ENCODE results near the gene UNC79.

UNC79 gene

DNA sequence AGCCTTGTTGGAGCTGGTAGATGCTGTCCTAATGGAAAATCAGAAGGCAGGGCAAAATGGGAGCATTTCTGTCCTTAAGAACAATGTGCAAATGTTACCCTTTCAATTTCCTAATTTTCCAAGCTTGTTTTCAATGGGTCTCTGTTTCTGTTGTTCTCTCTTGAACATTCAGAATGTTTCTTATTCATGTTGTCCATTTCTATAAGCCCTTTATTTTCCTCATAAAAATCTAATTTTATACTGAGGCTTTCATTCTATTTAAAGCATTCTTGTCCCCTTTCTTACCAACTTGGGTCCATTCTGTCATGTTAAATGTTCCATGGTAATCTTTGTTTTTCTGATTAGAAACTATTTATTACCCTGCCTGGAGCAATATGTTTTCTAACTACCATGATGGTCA, 232.6 kb downstream of the UNC79 start:
- DNase-seq (ENCODE audit: low read depth) = no peak

DNA sequence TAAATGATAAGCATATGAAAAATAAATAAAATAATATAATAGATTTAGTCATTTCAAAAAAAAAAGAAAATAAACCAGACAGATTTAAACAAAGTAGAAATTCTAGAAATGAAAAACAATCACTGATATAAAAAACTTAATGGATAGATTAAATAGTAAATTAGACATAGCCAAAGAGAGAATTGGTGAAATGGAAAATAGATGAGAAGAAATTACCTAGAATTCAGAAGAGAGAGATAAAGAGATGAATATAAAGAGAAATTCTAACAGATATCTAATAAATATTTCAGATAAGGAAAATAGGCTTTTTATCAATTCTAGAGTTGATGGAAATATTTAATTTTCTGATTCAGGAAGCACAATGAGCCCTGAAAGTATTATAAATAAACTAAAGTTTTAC, 234.4 kb downstream of the UNC79 start:
- DNase-seq (ENCODE audit: low read depth) = no peak

DNA sequence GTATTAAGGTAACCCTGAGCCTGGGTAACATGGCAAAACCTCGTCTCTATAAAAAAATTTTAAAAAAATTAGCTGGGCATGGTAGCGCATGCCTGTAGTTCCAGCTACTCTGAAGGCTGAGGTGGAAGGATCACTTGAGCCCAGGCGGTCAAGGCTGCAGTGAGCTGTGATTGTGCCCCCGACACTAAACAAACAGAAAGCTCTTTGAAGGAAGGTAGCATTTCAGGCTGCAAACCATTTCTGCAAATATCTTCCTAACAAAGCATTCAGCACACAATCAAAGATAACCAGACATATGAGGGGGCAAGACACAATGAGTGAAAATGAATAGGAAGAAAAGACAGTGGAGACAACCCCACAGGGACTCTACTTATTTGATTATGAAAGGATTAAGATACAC, 238.9 kb downstream of the UNC79 start:
- DNase-seq (ENCODE audit: low read depth) = no peak

DNA sequence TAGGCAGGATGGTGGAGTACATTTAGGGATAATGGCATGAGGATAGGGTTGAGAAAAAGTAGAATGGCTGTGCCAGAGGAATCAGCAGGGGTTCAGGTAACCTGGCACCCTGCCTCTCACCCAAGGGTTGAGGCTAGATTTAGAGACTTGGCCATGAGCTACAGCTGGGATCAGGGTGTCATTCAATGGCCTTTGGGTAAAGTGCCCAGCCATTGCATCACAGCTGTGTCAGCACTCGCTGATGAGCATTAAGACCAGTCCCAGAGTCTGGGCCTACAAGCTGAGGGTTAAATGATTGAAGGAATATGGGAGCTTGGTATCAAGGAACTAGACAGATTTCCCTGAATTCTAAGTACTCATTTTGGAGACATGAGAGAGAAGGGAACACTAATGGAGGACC, 243.6 kb downstream of the UNC79 start:
- DNase-seq (ENCODE audit: low read depth) = no peak

DNA sequence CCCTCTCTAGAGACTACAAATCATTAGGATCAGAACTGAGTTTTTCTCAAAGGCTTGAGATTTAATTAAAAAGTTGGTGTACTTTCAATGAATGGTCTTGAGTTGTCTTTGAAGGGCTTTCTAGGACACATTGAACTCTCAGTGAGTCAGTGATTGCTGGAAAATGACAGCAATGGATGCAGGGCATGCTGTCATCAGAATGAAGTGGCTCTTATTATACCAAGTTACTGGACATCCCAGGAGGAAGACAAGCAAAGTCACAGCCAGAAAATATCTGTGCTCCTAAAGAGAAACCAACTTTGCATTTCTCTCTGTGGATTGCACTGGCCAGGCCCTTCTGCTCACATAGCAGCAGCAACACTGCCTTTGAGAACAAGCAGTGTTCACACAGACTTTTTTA, 244.9 kb downstream of the UNC79 start:
- no peak for DNase-seq (ENCODE audit: low read depth)

DNA sequence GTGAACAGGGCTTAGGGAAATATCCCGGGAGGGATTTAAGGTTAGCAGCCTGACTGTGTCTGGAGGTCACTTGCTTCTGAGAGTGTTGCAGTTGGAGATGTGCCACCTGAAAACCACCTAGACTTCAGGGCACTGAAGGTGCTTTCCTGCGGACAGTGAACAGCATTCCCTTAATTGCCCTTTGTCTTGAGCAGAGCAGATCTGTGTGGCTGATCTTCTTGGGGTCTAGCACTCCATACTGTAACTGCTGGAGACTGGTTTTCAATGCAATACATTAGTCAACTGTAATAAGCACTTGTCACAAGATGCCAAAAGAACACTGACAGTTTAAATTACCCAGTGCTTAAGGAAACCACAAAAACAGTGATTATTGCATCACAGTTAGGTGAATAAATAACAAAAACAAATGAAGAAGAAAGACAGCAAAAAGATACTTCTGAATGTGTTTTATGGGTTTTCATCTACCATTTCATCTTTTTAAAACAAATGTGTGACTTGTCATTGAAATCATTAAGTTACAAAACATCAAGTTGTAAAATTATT, 245.7 kb downstream of the UNC79 start:
- DNase-seq (ENCODE audit: low read depth) = no peak

DNA sequence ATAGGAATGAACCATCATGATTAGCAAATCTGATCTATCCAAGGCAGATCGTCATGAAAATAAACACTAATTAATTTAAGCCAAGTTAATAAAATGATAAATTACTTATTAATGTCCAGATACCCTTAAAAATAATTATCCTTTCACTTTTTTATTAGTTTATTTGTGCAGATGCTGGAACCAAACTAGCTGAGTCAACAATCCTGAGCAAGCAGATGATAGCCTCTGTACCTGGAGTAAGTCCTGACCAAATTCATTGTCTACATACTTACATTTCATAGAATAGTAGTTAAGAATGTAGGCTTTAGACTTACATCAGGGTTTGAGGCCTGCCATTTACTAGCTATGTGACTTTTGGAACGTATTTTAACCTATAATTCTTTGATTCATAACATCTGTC, 251.7 kb downstream of the UNC79 start:
- DNase-seq (ENCODE audit: low read depth) = no peak

DNA sequence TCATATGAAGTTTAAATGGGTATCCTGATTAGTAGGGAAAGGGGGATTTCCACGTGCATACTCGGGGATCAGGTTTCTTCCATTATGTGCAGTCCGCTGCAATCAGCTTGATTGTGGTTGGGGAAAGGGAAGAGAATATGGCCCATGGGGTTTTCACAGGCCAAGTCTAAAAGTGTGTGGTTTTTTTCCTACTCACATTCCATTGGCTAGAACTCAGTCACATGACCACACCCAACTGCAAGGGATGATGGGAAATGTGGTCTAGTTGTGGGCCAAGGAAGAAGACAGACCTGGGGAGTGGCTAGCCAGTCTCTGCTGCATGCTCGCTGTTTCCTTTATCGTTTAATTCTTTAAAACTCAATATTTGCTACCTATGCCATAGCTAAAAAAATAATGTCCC, 252.5 kb downstream of the UNC79 start:
- no peak for DNase-seq (ENCODE audit: low read depth)

DNA sequence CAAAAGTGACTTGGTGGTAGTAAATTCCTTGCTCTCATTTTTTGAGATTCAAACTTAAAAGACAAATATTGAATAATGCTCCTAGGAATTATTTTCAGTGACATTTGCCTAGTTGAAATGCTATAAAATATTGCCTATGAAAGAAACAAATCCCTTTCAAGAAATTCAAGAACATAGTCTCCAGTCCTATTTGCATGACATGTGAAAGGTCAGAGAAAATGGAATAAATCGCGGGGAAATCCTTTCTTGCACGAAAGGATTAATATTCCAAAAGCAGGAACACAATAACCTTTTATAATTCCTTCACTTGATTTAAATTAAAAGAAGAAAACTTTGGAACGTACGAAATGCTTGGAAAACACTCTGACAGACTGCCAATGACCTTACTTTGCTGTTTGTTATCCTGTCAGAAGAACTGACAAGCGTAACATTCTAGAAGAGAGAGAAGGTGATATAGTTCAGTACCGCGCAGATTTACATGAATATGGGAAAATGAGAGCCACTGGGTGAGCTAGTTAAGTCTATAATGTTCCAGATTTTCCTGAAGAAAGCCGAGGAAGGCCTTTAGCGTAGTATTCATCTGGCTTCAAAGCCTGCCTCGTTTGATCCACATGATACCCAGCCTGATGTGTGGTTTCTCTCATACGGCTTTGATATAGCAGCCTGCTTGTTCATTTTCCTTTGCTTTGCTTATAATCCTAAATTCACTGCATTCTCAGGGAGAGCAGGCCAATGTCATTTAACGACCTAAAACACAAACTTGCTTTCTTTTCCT, 254.6 kb downstream of the UNC79 start:
- no peak for DNase-seq (ENCODE audit: low read depth)

DNA sequence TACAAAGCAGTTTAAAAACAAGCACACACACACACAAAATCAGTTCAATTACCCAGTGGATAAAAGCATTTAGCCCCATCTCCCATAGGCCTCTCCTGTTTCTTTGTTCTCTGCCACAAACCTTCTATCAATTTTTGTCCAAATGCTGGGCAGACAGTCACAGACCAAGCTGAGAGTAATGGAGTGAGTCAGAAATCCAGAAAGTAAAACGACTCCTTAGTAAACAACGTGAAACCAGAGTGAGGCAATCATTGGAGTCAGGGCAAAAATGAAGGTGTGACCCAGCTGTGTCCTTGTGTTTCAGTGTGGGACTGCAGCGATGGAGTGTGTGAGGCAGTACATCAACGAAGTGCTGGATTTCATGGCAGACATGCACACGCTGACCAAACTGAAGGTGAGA, 255.5 kb downstream of the UNC79 start:
- DNase-seq (ENCODE audit: low read depth) = no peak

DNA sequence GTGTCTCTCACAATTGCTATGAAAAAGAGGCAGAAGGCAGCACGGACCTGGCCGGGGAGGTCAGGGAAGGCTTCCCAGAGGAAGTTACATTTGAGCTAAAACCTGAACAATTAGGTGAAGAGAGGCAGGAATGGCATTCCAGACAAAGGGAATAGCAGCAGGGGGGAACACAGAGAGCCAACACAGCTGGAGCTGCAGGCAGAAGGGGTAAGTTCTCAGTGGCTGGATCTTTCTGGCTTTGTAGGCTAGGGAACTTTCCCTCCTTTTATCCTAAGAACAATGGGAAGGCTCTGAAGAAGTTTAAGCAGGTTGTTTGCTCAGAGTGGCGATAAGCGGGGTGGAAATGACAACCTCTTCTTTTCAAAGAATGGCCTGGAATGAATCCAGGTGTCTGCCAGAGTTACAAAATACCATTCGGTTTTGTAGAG, 257.5 kb downstream of the UNC79 start:
- DNase-seq (ENCODE audit: low read depth) = no peak

DNA sequence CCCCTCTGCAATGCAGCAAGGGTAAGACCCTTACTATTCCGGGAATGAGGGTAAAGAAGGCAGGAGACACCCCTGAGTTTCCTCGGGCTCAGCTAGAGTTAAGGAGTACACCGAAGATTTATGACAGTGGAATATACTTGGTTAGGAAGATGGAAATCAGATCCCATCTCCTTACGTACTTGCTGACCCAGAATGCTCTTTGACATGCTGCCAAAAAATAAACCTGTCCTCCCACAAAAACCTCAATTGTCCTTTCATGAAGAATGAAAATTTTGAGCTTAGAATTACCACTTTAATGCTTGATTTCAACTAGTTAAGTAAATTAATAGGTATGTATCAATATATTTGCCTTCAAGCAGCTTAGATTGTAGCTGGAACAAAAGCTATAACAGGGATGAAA, 258.1 kb downstream of the UNC79 start:
- no peak for DNase-seq (ENCODE audit: low read depth)

DNA sequence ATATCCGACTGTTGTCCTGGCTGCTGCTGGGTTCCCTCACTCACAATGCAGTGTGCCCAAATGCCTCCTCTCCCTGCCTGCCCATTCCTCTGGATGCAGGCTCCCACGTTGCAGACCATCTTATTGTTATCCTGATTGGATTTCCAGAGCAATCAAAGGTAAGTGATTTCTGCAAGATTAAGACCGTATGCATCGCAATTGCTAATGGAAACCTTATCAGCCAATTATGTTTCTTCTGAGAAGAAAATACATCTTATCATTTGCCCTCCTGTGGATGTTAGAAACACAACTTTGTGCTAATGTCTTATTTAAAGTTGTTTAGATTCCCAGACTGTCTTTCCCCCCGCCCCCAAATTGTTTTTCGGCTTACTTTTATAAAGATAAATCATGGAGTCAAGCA, 259.4 kb downstream of the UNC79 start:
- DNase-seq (ENCODE audit: low read depth) = no peak

DNA sequence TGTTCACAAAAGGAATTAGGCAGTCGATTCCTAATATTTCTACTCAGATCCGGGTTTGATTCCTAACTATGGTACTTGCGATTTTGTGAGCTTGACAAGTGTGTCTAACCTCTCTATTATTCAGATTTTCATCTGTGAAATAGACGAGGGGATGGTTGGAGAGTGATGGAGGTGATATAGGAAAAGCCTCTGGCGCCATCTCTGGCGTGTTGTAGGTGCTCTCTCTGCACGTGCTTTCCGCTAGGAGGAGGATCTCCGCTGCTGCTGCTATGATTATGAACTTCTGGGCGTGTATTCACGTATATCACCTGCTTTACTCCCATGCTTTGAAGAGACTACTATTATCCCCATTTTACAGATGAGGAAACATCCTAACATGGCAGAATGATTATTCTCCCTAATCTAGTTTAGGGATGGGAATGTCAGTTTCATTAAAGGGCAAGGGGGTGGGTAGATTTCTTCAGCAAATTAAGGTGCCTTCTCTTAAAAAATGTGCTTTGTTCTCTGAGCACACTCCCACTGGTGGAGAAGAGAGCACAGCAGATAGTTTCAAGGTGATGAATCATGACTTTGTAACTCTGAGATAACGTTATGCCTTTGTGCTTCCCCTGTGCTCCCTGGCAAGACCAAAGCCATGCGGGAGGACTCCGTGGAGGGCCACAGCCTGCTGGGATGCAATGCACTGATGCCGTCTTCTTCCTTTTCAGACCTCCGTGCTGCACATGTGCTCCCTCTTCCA, 260.5 kb downstream of the UNC79 start:
- no peak for DNase-seq (ENCODE audit: low read depth)

DNA sequence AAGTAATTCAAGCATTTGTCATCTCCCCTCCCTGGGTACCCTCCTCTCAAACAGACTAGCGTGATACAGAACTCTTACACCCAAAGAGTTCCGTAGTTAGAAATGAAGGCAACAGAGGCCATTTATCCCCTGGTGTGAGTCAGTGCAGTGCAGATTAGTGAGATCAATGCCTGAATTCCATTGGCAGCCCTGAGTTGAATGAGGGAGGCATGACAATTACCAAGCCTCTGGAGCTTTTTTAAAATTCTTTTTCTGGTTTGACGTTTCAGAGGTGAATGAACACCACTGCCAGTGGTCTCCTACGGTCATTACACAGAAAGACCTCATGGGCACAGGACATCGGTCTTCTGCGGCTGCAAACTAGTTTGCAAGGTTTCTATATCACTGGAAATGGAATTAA, 263.2 kb downstream of the UNC79 start:
- no peak for DNase-seq (ENCODE audit: low read depth)

DNA sequence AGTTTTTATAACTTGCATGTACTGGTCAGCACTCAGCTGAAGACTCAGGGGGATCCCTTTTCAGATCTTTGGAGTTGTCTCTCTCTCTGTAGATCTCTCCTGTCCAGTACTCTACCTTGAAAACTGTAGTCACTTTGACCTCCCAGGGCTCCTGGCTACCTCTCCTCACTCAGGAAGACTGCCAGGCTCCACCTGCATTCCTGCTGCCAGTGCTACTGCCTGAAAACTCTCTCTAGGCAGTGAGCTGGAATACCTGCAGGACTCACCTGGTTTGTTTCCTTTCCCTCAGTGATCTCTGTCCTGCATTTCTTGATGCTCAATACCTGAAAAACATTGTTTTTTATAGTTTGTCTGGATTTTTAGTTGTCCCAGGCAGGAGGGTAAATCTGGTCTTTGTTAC, 270.2 kb downstream of the UNC79 start:
- DNase-seq (ENCODE audit: low read depth) = no peak

DNA sequence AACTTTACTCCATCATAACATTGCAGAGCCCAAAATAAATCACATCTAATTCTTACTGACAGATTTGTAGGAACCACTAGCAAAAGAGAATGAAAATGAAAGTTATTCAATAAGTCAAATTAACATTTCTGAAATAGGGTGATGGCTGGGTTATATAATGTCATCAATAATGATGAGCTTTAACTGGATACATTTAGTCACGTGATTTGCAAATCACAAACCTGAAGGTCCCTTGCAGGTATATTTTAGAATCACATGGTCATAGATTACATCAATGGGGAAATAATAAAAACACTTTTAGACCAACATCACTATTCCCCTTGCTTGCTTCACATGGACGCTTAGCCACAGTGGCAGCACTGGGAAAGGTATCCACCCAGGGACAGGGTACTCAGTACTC, 270.8 kb downstream of the UNC79 start:
- no peak for DNase-seq (ENCODE audit: low read depth)

DNA sequence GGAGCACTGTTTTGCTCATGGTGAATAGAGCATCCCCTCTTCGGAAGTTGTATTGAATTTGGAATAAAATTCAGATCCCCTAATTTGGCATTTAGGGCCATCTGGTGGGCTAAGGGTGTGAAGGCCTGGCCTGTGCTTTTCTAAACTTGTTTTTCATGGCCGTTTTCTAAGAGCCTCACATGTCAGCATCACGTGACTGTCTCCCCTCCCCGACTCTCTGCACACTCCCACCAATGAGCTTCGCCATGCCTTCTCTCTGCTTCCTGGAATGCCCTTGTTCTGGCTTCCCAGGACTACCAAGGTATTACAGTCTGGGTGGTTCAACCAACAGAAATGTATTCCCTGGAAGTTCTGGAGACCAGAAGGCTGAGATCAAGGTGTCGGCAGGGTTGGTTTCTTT, 272.2 kb downstream of the UNC79 start:
- DNase-seq (ENCODE audit: low read depth) = no peak

DNA sequence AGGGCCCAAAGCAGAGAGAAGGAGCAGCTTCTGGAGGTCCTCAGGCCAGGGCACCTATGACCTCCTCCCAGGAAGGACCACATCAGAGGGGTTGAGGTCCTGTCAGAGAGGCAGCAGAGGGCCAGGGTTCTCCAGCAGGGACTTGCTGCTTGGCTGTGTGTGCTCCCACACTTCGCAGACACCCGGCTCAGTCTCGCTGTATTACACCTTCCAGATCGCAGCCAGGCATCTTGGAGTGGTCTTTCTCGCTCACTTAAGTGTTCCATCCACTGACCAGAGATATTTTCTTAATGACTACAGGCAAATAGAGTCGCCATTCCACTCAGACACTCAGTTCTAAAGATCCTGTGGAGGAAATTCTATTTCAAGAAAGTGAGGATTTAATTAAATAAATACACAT, 273.2 kb downstream of the UNC79 start:
- DNase-seq (ENCODE audit: low read depth) = no peak

DNA sequence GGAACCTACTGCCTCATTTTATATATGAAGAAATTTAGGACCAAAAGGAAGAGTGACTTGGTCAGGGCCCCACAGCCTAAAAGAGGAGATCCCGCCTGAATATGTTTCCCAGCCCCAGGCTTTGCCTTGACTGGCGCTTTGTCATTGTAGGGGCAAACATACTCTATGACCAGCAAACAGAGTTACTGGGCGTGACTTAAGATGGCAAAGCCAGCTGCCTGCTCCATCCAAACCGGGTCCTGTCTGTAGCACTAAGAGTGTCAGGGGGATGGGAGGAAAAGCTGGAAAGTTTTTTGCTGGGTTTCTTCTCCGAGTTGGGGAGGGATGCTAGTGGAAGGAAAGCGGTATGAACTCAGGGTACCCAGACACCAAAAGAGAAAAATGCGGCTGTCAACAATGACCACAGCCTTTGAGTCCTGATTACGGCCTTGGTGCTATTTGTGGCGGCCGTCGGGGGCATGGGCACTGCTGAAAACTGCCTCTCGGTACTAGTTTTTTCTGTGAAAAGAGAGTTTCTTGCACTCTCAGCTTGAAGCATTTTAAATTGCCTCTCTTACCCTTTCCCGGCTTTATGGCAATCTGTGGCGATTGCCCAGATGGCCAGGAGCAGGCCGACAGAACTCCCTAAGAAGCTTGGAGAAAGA, 274.9 kb downstream of the UNC79 start:
- DNase-seq (ENCODE audit: low read depth) = no peak

DNA sequence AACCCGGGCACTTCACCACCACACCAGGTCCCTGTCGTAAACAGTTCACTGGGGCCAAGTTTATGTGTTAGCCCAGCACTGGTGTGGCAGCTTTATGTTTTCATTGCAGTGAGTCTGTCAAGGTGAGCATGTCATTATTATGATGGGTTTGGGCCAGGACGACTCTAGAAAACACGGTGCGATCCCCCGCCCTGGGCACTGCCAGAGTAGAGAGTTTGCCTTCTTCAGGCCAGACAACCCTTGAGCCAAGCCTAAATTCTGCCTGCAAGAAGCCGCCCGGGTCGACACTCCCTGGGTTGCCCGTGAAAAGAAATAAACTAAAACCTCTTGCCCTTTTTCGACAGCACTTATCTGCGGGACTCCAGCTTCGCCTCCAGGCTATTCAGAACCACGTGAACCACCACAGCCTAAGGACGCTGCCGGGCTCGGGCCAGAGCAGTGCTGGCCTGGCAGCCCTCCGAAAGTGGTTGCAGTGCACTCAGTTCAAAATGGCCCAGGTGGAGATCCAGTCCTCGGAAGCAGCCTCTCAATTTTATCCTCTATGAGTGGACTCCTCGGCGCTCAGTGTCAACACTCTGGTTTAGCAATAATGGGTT, 275.7 kb downstream of the UNC79 start:
- DNase-seq (ENCODE audit: low read depth) = no peak

DNA sequence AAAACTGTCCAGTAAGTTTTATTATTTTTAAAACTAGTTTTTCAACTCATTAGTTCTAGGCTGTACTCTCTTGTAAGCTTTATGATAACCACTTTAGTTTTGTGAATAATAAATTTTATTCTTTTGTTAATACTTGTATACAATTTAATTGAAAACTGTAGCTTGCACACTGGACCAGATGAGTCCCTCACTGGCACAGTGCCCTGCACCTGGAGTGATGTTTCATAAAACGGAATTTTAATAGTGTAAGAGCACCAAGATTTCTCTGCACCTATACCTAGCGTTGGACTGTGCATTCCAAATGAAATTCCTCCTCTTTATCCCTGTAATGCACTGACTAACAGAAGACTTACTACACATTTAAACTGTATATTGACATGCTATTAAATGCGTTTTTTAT, 276.7 kb downstream of the UNC79 start:
- no peak for DNase-seq (ENCODE audit: low read depth)

DNA sequence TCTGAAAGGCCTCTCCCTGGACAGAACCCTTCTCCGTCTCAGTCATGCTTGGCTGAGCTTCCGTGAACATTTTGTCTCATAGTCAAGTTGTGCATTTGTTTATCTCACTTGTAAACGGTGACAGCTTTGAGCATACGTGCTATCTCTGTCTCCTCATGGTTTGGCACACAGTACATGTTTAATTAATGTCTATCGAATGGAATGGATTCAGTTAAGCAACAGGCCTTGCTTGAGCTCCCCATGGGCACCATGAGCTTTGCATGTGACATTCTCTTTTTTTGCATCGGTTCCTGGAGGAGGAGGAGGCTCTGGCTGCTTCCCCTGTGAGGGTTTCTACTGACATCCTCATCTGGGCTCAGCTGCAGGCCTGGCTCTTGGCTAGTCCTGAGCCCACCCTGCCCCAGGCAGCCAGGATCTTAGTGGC, 277.6 kb downstream of the UNC79 start:
- DNase-seq (ENCODE audit: low read depth) = no peak

All from non-pigmented ciliary epithelial cell (primary cell).